Breast epithelium (tissue), 4 donors: ENCODE measurements around the gene KATNAL2. TPM values are rescaled to one million over a fixed set of nuclear protein-coding genes. Genes with fewer than 3 reads are reported as not detected.

Experiments used
- DNase-seq, 2 donors: peaks; one replicate each; pipeline ENCODE4 v3.0.0-alpha.2; 2019; ENCODE audit warnings: low spot score in 2 of 2
- H3K27ac ChIP-seq, 2 donors: fragments of 200-600 bp; sonication (generic) in 1 of 2; one replicate each; pipeline ENCODE4 v1.5.1; 2016 to 2019; ENCODE audit warnings: mild to moderate bottlenecking in 1 of 2
- H3K27me3 ChIP-seq, 2 donors: fragments of 200-600 bp; sonication (generic) in 1 of 2; one replicate each; pipeline versions ENCODE4 v1.5.1 to v1.6.0; 2017 to 2019; ENCODE audit warnings: control low read depth in 1 of 2, mild to moderate bottlenecking in 1 of 2
- H3K36me3 ChIP-seq: fragments of 200-600 bp; one replicate; pipeline ENCODE4 v1.5.1; 2019
- H3K4me1 ChIP-seq, 2 donors: fragments of 200-600 bp; sonication (generic); one replicate each; pipeline ENCODE4 v1.5.1; 2016 to 2019; ENCODE audit warnings: control low read depth in 1 of 2
- H3K4me3 ChIP-seq, 3 donors: fragments of 200-600 bp; sonication (generic); 1 replicate in 2 of 3; 2 replicates in 1 of 3; pipeline ENCODE4 v1.5.1; 2016 to 2019; ENCODE audit warnings: mild to moderate bottlenecking in 3 of 3, moderate library complexity in 2 of 3
- H3K9me3 ChIP-seq, 2 donors: fragments of 200-600 bp; sonication (generic) in 1 of 2; one replicate each; pipeline ENCODE4 v1.5.1; 2016 to 2019; ENCODE audit warnings: control low read depth in 1 of 2
- CTCF ChIP-seq, 3 donors: fragments of 450-650 bp; IDR thresholded peaks; one replicate each; pipeline ENCODE4 v1.5.1; 2016 to 2017; ENCODE audit warnings: antibody characterized with exemption in 3 of 3, mild to moderate bottlenecking in 3 of 3, moderate library complexity in 3 of 3
- POLR2A ChIP-seq: fragments of 450-650 bp; IDR thresholded peaks from one replicate; pipeline ENCODE4 v1.6.1; 2016; ENCODE audit warnings: antibody characterized with exemption, mild to moderate bottlenecking, moderate library complexity
- POLR2AphosphoS5 ChIP-seq, 3 donors: sonication (generic); formaldehyde crosslinking; IDR thresholded peaks; one replicate each; pipeline ENCODE4 v1.6.1; 2017; ENCODE audit warnings: antibody characterized with exemption in 3 of 3
- intact Hi-C: fragments of 100-400 bp; cut with DNase I; formaldehyde crosslinking; loops from one replicate; pipeline ENCODE4 v1.15.1; 2023; ENCODE audit warnings: low total_unique reads
- total RNA-seq, 3 donors: library from RNA; depleted of rRNA; stranded (reverse); fragments of >200 nt; gene quantifications; one replicate each; pipeline ENCODE4 v1.1.0, GENCODE V29; 2016

KATNAL2 gene
- total RNA-seq, 3 donors from 2014 or later, result 8.2 to 16.8 (median 9.1) TPM

- Histone ChIP-seq H3K27ac (no peak overlapping the region), H3K4me1 (no peaks in the 10 kb centered on the region), H3K27me3 (no peaks in the 10 kb centered on the region), H3K36me3 (no peaks in the 10 kb centered on the region), H3K4me3 (no peak overlapping the region), H3K9me3 (peaks cover 14 to 18% of the 10 kb centered on the region in 2 donors)
- intact Hi-C loops, result no loop called here
- DNase-seq, result no peak
- TF ChIP-seq POLR2A, result no peak
- no peak for TF ChIP-seq POLR2AphosphoS5 (IDR thresholded peaks at IDR 0.05)
- no peak for TF ChIP-seq CTCF (IDR thresholded peaks at IDR 0.05)
Measured at GRCh38 chr18:46888965-46889364, 28.4 kb upstream of the KATNAL2 start.

GRCh38 chr18:46891742-46892214, 25.6 kb upstream of the KATNAL2 start:
- Histone ChIP-seq H3K9me3 (peaks cover 14 to 18% of the 10 kb centered on the region in 2 donors), H3K36me3 (no peaks in the 10 kb centered on the region), H3K4me1 (no peaks in the 10 kb centered on the region), H3K4me3 (no peak overlapping the region), H3K27ac (no peak overlapping the region), H3K27me3 (no peaks in the 10 kb centered on the region)
- intact Hi-C loops, result no loop called here
- no peak for TF ChIP-seq CTCF (IDR thresholded peaks at IDR 0.05)
- TF ChIP-seq POLR2AphosphoS5 (IDR thresholded peaks at IDR 0.05), result no peak
- TF ChIP-seq POLR2A, result no peak
- no peak for DNase-seq

GRCh38 chr18:46892842-46893241, 24.6 kb upstream of the KATNAL2 start:
- H3K36me3 ChIP-seq, result no peaks in the 10 kb centered on the region
- no peak overlapping the region for H3K4me3 ChIP-seq
- no peaks in the 10 kb centered on the region for H3K27me3 ChIP-seq
- no peak for TF ChIP-seq POLR2A
- no peak for TF ChIP-seq CTCF (IDR thresholded peaks at IDR 0.05)
- TF ChIP-seq POLR2AphosphoS5 (IDR thresholded peaks at IDR 0.05), result no peak
- DNase-seq, result no peak
- intact Hi-C loops, result no loop called here
- H3K9me3 ChIP-seq, result peaks cover 14 to 18% of the 10 kb centered on the region in 2 donors
- no peaks in the 10 kb centered on the region for H3K4me1 ChIP-seq
- no peak overlapping the region for H3K27ac ChIP-seq

- no peak for DNase-seq
- intact Hi-C loops, result no loop called here
Measured at GRCh38 chr18:46893360-46893759, 24.0 kb upstream of the KATNAL2 start.

GRCh38 chr18:46894124-46894523, 23.3 kb upstream of the KATNAL2 start:
- DNase-seq, result no peak
- no peaks in the 10 kb centered on the region for H3K4me1 ChIP-seq
- TF ChIP-seq CTCF (IDR thresholded peaks at IDR 0.05) (no peak), POLR2A (no peak), POLR2AphosphoS5 (IDR thresholded peaks at IDR 0.05) (no peak)
- H3K36me3 ChIP-seq, result no peaks in the 10 kb centered on the region
- H3K4me3 ChIP-seq, result no peak overlapping the region
- H3K27me3 ChIP-seq, result no peaks in the 10 kb centered on the region
- peaks cover 4 to 9% of the 10 kb centered on the region in 2 donors for H3K9me3 ChIP-seq
- intact Hi-C loops, result no loop called here
- H3K27ac ChIP-seq, result no peak overlapping the region

More at GRCh38 chr18:46893360-46893759, 24.0 kb upstream of the KATNAL2 start:
- H3K4me3 ChIP-seq, result no peak overlapping the region
- peaks cover 11 to 17% of the 10 kb centered on the region in 2 donors for H3K9me3 ChIP-seq
- no peaks in the 10 kb centered on the region for H3K4me1 ChIP-seq
- H3K27ac ChIP-seq, result no peak overlapping the region
- no peaks in the 10 kb centered on the region for H3K27me3 ChIP-seq
- TF ChIP-seq CTCF (IDR thresholded peaks at IDR 0.05) (no peak), POLR2A (no peak), POLR2AphosphoS5 (IDR thresholded peaks at IDR 0.05) (no peak)
- no peaks in the 10 kb centered on the region for H3K36me3 ChIP-seq
